Pulmonary artery endothelial cell (primary cell): ENCODE data around the gene SLC35F3. TPM values are rescaled to one million over a fixed set of nuclear protein-coding genes. Genes with fewer than 3 reads are reported as not detected.
"Not testable (repeated sequence)": the region's sequence is repeated elsewhere in the genome, so short reads cannot be mapped to it uniquely, and the experiment has no call there.

ENCODE experiments used
- DNase-seq: peaks from one replicate; pipeline ENCODE4 v3.0.0-alpha.2; 2011; ENCODE audit warnings: low read depth, low spot score
- total RNA-seq: library from RNA; depleted of rRNA; stranded (reverse); fragments of >200 nt; gene quantifications from 2 replicates; pipeline ENCODE4 v1.2.3, GENCODE V29; 2014

The SLC35F3 gene
- total RNA-seq, 1 donor from 2014 or later = not detected

DNA sequence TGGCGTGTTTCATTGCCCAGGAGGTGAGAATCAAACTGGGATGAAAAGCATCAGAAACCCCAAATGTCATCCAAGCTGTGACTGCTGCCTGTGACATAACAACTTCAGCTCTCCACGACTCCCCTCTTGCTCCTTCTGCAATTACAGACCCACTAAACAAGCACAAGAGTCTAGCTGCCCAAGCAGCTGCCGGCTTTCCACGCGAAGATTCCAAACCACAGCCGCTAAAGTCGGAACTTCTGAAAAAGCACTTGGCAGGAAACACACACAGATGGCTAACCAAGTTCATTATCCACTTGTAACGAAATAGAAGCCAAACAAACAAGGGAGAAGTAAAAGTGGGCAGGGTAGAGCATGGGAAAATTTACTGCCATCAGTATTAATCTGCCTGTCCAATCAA is 198.1 kb downstream of the SLC35F3 start:
- DNase-seq = no peak

DNA sequence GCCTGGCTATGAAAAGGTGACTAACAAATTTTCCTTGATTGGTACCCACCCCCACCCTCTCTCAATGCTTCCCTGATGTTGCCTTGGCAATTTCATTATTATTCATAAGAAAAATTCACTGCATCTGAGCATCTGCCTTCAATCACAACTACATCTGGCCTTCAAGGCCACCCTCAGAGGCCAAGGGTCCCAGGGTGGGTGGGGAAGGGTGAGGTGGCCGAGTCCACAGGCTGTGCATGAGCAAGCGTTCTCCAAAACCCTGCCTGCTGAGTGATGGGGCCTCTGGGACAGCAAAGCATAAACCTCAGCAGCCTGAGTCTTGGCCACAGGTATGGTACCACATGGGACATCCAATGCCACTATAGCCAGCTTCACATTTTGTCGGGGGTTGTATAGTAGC is 198.7 kb downstream of the SLC35F3 start:
- DNase-seq = no peak

GRCh38 chr1:234106032-234106431 is 201.6 kb downstream of the SLC35F3 start:
- no peak for DNase-seq

- DNase-seq = no peak
Measured at GRCh38 chr1:234107416-234108021, 203.0 kb downstream of the SLC35F3 start.

GRCh38 chr1:234108921-234109320 is 204.4 kb downstream of the SLC35F3 start:
- no peak for DNase-seq

- no peak for DNase-seq
Measured at GRCh38 chr1:234109840-234110239, 205.4 kb downstream of the SLC35F3 start.

GRCh38 chr1:234111458-234112142 is 207.1 kb downstream of the SLC35F3 start:
- no peak for DNase-seq

GRCh38 chr1:234114648-234115307 is 210.3 kb downstream of the SLC35F3 start:
- DNase-seq = peak; percentile 8

- no peak for DNase-seq
Measured at GRCh38 chr1:234118911-234119310, 214.4 kb downstream of the SLC35F3 start.

- DNase-seq = no peak
Measured at GRCh38 chr1:234119431-234119830, 215.0 kb downstream of the SLC35F3 start.

DNA sequence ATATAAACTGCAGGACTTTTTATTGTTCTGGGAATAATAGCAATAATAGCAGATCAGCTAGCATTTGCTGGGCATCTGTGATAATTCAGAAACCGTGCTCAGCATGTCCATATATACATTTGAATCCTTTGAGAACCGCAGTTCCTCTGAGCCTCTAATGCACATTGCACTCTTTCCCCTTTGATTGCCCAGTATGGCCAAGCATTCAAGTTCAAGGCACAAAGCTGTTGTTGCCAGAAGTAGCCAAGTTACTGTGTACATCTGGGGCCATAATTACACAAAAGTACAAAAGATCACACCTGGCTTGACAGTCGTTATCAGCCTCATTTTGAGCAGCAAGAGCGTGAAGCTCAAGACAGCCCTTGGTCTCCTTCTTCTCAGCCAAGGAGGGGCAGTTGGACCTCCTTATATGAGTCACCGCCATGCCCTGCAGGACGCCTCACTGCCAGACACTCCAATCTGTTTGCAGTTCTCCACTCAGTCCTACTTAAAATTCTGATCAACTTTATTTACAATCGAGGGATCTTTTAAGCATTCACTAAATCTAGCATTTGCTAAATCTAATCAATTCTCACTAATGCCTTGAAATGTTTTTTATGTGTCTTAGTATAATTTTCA is 216.0 kb downstream of the SLC35F3 start:
- DNase-seq = no peak

- DNase-seq = not testable (repeated sequence)
Measured at GRCh38 chr1:234121659-234122058, 217.2 kb downstream of the SLC35F3 start.

GRCh38 chr1:234122571-234122970 is 218.1 kb downstream of the SLC35F3 start:
- not testable (repeated sequence) for DNase-seq

GRCh38 chr1:234123867-234124266 is 219.4 kb downstream of the SLC35F3 start:
- DNase-seq = no peak

GRCh38 chr1:234125283-234125682 is 220.8 kb downstream of the SLC35F3 start:
- DNase-seq = no peak

- no peak for DNase-seq
Measured at GRCh38 chr1:234125714-234126113, 221.2 kb downstream of the SLC35F3 start.

DNA sequence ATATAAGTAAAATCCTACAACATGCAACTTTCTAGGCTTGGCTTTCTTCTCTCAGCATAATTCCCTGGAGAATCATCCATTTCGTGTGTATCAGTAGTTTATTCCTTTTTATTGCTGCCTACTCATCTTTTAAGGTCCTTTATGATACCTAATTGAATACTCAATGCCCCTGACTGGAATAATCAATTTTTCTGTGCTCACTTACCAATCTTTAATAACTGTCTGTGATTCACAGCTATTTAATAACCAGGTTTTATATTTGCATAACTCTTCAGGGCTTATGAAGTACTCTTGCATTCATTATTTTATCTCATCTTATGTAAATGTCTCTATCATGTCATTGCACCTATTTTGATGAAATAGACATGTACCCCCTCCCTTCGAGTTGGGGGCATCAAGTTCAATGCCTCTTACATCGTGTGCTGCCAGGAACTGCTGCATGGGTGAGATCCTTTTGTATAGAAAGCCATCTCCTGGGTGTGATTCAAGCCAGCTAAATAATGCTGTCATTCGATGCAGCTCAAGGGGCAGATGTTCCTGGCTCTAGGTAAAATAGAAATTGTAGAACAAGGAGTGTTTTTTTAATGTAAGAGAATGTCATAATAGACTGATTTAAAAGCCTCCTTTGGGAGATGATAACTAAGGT is 222.7 kb downstream of the SLC35F3 start:
- no peak for DNase-seq

- no peak for DNase-seq
Measured at GRCh38 chr1:234132795-234133194, 228.3 kb downstream of the SLC35F3 start.

DNA sequence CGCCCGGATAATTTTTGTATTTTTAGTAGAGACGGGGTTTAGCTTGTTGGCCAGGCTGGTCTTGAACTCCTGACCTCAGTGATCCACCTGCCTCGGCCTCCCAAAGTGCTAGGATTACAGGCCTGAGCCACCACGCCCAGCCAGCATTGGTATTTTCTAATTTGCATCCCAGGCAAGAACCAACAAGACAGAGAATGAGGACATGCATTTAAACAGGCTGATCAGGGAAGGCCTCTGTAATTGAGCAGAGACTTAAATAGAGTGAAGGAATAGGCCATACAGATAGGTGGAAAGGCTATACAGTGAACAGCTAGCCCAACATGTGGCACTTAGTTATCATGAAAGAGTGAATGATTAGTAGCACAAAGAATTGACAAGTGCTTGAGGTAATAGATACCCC is 230.4 kb downstream of the SLC35F3 start:
- no peak for DNase-seq

- no peak for DNase-seq
Measured at GRCh38 chr1:234135501-234135900, 231.0 kb downstream of the SLC35F3 start.

GRCh38 chr1:234136073-234136472 is 231.6 kb downstream of the SLC35F3 start:
- no peak for DNase-seq

GRCh38 chr1:234139966-234140365 is 235.5 kb downstream of the SLC35F3 start:
- DNase-seq = no peak
